BJ (cell line): ENCODE results near the gene UIMC1. TPM values are rescaled to one million over a fixed set of nuclear protein-coding genes. Genes with fewer than 3 reads are reported as not detected.

Experiments used
- CTCF ChIA-PET: fragments of 350-600 bp; formaldehyde crosslinking; extraction: SDS; loops from one replicate; lab custom pipeline; 2021; ENCODE audit warnings: antibody characterized with exemption, inconsistent platforms; lab: Yijun Ruan, JAX
- POLR2A ChIA-PET: fragments of 300-600 bp; sonication (Branson Sonifier 250); formaldehyde crosslinking; extraction: SDS; loops from one replicate; lab custom pipeline; 2021; ENCODE audit warnings: antibody characterized with exemption; lab: Charles Lee
- DNase-seq: peaks from one replicate; pipeline ENCODE4 v3.0.0-alpha.2; 2011; ENCODE audit warnings: low read depth
- H3K27me3 ChIP-seq: 2 replicates; pipeline ENCODE4 v1.6.0; 2011; ENCODE audit warnings: low read length; ENCODE audit not compliant: control insufficient read depth, insufficient read depth
- H3K36me3 ChIP-seq: 2 replicates; pipeline ENCODE4 v1.5.1; 2011; ENCODE audit warnings: low read length; ENCODE audit not compliant: control insufficient read depth, insufficient read depth
- H3K4me3 ChIP-seq: 2 replicates; pipeline ENCODE4 v1.5.1; 2011; ENCODE audit warnings: low read depth, mild to moderate bottlenecking, control low read depth, low read length
- CTCF ChIP-seq: IDR thresholded peaks from 2 replicates; pipeline ENCODE4 v1.5.1; 2011; ENCODE audit warnings: low read depth, mild to moderate bottlenecking, control low read depth, inconsistent platforms, low read length, moderate library complexity; ENCODE audit not compliant: insufficient read depth
- polyA plus RNA-seq: library from polyadenylated mRNA; depleted of rRNA; stranded (reverse); fragments of >200 nt; gene quantifications from 2 replicates; pipeline ENCODE4 v1.2.3, GENCODE V29; 2011

The UIMC1 gene
- polyA plus RNA-seq, 1 experiment = 14.1 TPM

GRCh38 chr5:177024559-177024958, 18.0 kb upstream of the UIMC1 start:
- TF ChIP-seq CTCF = no peak
- ChIA-PET CTCF (interaction anchor here (1.9 kb wide), 1 partner anchor 18 kb away, joined by 4 read pairs; the partner anchor contains the start of gene UIMC1), POLR2A (no interaction called here)
- H3K4me3 ChIP-seq = no peak overlapping the region
- no peaks in the 10 kb centered on the region for H3K36me3 ChIP-seq
- no peaks in the 10 kb centered on the region for H3K27me3 ChIP-seq
- DNase-seq = no peak

GRCh38 chr5:177023303-177023664, 16.7 kb upstream of the UIMC1 start:
- no peak for TF ChIP-seq CTCF
- no peak for DNase-seq
- ChIA-PET POLR2A (no interaction called here), CTCF (no interaction called here)
- Histone ChIP-seq H3K4me3 (peak overlapping the region; percentile 87), H3K36me3 (no peaks in the 10 kb centered on the region), H3K27me3 (no peaks in the 10 kb centered on the region)

GRCh38 chr5:177022386-177023302, 16.1 kb upstream of the UIMC1 start, which contains the start of gene ZNF346:
TSS of gene ZNF346 (plus strand) at chr5:177022696. CDS start at chr5:177022739, 43 bp downstream.
- Histone ChIP-seq H3K36me3 (no peaks in the 10 kb centered on the region), H3K4me3 (peak within 1 kb of the TSS; percentile 87), H3K27me3 (no peaks in the 10 kb centered on the region)
- CTCF ChIA-PET = interaction anchor here (0.9 kb wide), 1 partner anchor 14 kb away, joined by 4 read pairs; no protein-coding TSS in a partner anchor
- peak; percentile 46 for TF ChIP-seq CTCF
- no peak for DNase-seq
- POLR2A ChIA-PET = no interaction called here

GRCh38 chr5:177020033-177020432, 13.5 kb upstream of the UIMC1 start:
- DNase-seq = no peak
- ChIA-PET CTCF (interaction anchor here (0.7 to 2.0 kb wide), 3 partner anchors 12 to 92 kb away, joined by 3 to 7 read pairs (median 4); no protein-coding TSS in a partner anchor), POLR2A (no interaction called here)
- H3K27me3 ChIP-seq = no peaks in the 10 kb centered on the region
- no peak for TF ChIP-seq CTCF
- H3K4me3 ChIP-seq = no peak overlapping the region
- no peaks in the 10 kb centered on the region for H3K36me3 ChIP-seq

- Histone ChIP-seq H3K36me3 (no peaks in the 10 kb centered on the region), H3K4me3 (no peak overlapping the region), H3K27me3 (no peaks in the 10 kb centered on the region)
- ChIA-PET POLR2A (no interaction called here), CTCF (no interaction called here)
- TF ChIP-seq CTCF = no peak
- no peak for DNase-seq
Measured at GRCh38 chr5:177018341-177018740, 11.8 kb upstream of the UIMC1 start.
